GM21737 (cell line): ENCODE measurements around the gene TXK.

ENCODE experiments used
- ATAC-seq: cut with Tn5 transposase; IDR thresholded peaks from one replicate; pipeline ENCODE4 v1.9.1; 2021; ENCODE audit warnings: mild to moderate bottlenecking, moderate library complexity; ENCODE audit not compliant: unreplicated experiment

TXK gene

GRCh38 chr4:48138511-48138910 lies 4.5 kb upstream of the TXK start:
- ATAC-seq: no peak

DNA sequence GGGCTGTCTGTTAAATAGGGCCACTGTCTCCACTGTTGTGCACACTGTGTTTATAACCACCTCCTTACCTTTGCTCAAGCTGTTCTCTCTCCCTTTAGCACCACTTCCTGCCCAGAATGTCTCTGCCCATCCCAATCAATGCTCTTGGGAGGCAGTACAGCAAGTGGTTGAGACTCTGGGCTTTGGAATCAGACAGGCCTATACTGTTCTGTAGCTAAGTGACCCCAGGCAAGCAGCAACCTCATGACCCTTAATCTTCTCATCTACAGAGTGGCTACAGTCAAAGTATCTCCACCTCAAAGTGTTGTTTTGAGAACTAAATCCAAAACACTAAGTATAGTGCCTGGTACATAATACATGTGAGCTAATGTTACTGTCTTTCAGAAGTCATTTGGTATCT lies 3.8 kb upstream of the TXK start:
- ATAC-seq: no peak

DNA sequence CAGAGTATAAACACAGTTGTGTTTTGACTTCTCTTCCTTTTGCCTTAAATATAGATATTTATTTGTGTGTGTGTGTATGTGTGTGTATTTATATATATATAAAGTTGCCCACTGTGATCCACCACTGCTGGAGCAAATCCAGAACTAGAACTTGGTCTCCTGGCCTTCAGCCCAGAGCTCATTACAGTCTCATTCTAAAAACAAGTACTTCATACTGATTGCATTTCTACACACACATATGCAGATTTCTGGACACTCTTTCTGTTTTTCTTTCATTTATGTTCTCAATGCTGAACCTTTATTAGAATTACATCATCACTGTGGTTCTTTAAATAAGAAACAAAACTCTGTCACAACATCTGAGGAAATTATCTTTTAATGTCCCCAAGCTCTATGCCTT lies 381 bp downstream of the TXK start:
- ATAC-seq: no peak

DNA sequence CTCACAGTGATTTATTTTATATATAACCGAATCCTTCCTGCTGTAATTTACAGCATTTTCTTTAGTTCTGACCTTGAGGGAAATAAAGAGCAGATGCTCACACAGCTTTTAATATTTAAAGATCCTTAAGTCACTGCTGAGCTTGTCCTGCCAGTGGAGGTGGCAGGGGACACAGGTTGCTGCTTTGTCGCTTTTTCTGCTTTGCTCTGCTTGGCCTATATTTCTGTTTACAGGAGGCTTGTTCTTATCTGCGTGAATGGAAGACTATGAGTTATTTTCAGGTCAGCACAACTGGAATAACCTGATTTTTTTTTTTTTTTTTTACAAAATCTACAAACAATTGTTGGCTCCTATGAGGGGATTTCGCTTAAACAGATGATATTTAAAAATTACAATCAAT lies 2.3 kb downstream of the TXK start:
- ATAC-seq: no peak

DNA sequence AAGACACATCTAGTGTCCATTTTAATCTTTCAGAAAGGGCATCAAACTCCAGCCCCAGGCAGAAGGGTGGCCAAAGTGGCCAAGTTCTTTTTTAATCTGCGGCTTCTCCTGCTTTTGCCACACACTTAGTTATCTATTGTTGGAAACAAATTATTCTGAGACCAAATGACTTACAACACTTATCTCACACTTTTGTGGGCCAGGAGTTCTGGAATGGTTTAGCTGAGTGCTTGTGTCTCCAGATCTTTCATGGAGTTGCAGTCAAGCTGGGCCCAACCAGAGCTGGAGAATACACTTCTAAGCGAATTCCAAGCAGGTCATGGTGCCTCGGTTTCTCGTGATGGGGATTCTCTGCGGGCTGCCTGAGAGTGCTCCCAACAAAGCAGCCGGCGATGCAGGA lies 4.0 kb downstream of the TXK start:
- no peak for ATAC-seq

DNA sequence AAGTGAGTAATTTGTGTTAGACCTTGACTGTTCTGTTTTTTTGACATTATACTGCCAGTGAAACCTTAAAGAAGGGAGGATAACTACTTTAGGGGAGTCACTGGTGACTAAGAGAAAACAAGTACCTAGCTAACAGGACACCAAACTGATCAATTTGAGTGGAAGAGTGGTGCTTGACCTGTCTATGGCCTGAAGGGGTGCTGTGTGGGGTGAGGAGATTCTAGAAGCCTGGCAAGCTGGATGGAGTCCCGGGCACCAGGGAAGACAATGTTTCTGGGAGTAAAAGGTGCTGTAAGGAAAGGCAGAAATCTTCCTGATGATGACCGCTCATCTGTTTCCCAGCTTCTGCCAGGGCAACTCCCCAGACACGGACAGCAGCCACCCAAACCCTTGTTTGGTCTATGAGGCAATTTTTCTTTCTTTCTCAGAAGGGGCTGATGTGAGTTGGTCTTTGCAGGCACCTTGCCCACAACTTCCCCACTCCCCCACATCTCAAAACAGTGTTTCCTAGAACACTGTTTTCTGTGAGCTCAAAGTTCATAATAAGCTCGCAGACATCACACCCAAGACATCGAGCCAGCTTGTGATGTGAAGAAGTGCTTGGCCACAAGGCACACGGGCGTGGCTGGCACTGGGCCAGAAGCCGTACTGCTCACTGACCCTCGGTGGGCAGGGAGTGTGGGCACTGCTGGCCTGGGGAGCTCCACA lies 4.6 kb downstream of the TXK start:
- no peak for ATAC-seq

DNA sequence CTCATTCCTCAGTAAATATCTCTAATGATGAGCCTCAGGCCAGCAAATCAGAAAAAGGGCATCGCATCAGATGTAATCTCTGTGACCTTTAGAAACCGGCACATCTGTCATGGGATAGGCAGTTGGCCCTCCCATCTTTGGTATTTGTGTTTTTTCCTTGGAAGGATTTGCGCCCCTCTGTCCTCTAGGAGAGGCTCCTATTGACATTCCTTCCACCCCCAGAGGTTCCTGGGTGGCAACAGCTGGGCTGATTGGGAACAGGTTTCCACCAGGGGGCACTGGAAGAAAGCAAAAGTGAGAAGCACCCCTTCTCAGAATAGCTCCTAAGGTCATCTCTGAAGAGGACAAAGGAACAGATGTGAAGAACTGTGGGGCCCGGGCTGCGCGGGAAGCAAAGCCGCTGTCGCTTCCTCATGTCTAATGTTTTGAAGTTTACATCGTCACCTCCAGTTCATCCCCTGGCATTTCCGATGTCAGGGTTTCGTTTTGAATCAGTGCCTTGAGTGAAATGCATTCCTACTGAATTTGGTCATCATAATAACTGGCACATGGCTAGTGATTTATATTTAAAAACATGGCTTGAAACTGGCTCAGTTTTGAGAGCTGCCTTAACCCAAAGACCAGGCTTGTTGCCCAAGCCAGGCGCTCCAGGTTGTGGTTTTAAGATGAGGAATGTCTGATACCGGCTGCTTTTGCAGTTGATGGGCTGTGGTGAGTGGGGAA lies 6.2 kb downstream of the TXK start:
- peak; percentile 86 for ATAC-seq

DNA sequence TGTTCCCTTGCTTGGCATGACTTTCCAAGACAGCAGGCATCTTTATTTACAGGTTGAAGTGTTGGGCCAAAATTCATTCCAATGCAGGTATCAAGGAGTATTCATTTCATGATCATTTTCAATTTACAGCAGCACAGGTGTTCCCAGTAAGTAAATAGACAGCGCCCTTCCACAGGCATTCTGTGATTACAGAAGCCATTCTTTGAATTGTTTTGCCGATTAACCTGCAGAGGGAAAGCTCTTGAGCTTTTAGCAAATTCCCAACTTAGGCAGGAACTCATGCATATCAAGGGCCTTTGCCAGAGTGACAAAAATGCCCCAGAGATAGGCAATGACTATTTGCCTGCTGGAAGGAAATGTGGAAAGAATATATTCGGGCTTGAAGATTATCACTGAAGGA lies 6.8 kb downstream of the TXK start:
- no peak for ATAC-seq

- ATAC-seq: no peak
Observed at GRCh38 chr4:48126621-48127020, 7.4 kb downstream of the TXK start.

DNA sequence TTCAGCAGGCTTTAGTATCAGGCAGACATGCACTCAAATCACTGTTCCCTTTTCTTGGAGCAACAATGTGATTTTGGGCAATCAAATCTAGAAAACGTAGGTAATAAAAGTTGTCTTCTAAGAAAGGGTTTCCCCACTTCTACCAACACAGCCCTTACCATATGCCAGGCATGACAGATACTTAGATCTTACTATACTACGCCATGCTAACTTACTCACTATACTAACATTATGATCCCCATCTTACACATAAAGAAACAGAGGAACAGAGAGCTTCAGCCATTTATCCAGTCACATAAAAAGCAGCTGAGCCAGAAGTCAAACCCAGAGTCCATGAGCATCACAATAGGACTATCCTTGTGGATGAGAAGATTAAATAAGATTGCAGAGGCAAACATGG lies 9.2 kb downstream of the TXK start:
- no peak for ATAC-seq

DNA sequence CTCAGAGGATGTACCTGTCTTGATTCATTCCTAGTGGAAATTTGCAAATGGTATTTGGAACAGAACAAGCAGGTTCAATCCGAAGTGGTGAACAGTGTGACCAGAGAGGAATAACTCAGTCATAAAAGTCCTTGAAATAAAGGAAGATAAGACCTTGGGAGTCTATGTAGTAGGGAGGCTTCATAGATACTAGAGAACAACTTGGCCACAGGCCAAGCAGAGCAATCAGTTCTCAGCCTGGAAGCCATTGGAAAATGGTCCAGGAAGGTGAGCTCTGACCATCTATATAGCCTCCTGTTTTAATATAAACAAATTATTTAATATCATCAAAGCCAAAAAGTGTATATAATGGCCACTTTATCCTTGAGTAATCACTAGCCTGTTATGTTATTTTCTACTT lies 11.3 kb downstream of the TXK start:
- no peak for ATAC-seq

GRCh38 chr4:48121180-48121579 lies 12.9 kb downstream of the TXK start:
- no peak for ATAC-seq

GRCh38 chr4:48120132-48120531 lies 13.9 kb downstream of the TXK start:
- no peak for ATAC-seq

- no peak for ATAC-seq
Observed at GRCh38 chr4:48119646-48120045, 14.4 kb downstream of the TXK start.

GRCh38 chr4:48118081-48118480 lies 16.0 kb downstream of the TXK start:
- ATAC-seq: no peak

DNA sequence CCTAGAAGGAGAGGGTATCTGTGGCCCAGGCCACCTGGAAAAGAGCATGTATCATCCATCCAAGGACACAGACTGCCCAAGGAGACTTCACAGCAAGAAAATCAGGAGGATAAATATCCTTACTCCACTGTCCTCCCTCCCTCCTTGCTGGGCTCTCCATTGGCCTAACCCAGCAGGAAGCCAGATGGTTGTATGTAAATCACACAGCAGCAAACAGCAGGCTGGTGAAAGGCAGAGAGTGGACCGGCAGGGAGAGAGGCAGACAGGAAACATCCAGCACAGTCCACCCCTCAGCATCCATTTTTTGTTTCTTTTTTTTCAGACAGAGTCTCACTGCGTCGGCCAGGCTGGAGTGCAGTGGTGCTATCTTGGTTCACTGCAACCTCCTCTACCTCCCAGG lies 17.5 kb downstream of the TXK start:
- ATAC-seq: no peak

GRCh38 chr4:48114412-48114811 lies 19.6 kb downstream of the TXK start:
- ATAC-seq: no peak

- ATAC-seq: no peak
Observed at GRCh38 chr4:48112017-48112667, 21.9 kb downstream of the TXK start.

- no peak for ATAC-seq
Observed at GRCh38 chr4:48110452-48110978, 23.5 kb downstream of the TXK start.

DNA sequence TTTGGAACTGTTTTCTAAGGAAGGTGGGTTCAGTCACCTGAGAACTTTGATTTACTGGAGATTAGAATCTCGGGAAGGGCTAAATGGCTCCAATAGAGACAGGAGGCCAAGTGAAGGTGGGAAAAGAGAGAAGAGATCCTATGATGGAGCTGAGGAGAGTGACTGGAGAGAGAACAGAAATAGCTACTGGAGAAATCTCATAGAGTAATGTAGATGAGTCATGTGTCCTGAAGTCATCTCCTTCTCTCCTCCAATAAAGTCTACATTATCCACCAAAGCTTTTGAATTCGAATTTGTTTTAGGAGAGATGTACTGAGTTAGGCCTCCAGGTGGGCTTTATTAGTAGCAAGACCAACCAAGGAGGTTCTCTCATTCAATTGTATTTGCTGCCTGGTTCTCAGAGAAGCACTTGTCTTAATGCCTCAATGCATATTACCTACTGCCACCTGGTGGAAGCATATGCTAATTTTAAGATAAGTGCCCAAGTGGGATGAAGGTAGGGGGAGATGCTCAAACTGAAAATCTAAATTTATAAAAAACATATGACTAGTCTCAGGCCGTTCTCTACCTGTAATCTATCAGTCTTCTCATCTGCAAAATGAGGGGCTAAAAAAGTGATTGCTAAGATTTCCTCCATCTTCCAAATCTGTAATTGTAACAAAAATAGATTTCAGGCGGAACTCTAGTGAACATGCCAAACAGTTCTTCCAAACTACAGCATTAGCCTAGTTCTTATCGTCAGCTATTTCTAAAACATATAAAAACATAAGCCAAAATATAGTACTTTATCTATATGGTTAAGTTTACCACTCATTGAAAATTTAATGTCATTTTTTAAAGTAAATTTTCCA lies 24.4 kb downstream of the TXK start:
- ATAC-seq: no peak
